GM23338 (cell line): Measurements from ENCODE around the gene PCNT. TPM values are rescaled to one million over a fixed set of nuclear protein-coding genes. Genes with fewer than 3 reads are reported as not detected.

Experiments used
- ATAC-seq: fragments of 200-7000 bp; cut with Tn5 transposase; 3 replicates; pipeline ENCODE4 v1.9.1; 2020
- DNase-seq: peaks from one replicate; pipeline ENCODE4 v3.0.0-alpha.2; 2015; ENCODE audit warnings: low spot score
- H2AFZ ChIP-seq: fragments of 200-600 bp; sonication (generic); 2 replicates; pipeline ENCODE4 v1.8.0; 2016; ENCODE audit warnings: antibody characterized with exemption, mild to moderate bottlenecking, moderate library complexity
- H3F3A ChIP-seq: fragments of 200-600 bp; sonication (generic); replicated peaks from 2 replicates; pipeline ENCODE4 v1.8.0; 2017; ENCODE audit warnings: antibody characterized with exemption, mixed run types, low read depth
- H3K27ac ChIP-seq: fragments of 200-600 bp; sonication (generic); 2 replicates; pipeline ENCODE4 v1.6.1; 2016; ENCODE audit warnings: low read depth
- H3K27me3 ChIP-seq: fragments of 200-600 bp; sonication (generic); 2 replicates; pipeline ENCODE4 v1.8.0; 2016; ENCODE audit warnings: mild to moderate bottlenecking, mixed run types, moderate library complexity; ENCODE audit not compliant: insufficient read depth
- H3K36me3 ChIP-seq: fragments of 200-600 bp; sonication (generic); 2 replicates; pipeline ENCODE4 v1.8.0; 2016; ENCODE audit warnings: mild to moderate bottlenecking; ENCODE audit not compliant: insufficient read depth
- H3K4me1 ChIP-seq: fragments of 200-600 bp; sonication (generic); 2 replicates; pipeline ENCODE4 v1.8.0; 2016; ENCODE audit warnings: mild to moderate bottlenecking, moderate library complexity; ENCODE audit not compliant: insufficient read depth
- H3K4me2 ChIP-seq: fragments of 200-600 bp; sonication (generic); 2 replicates; pipeline ENCODE4 v1.7.1; 2017; ENCODE audit warnings: mixed run types
- H3K4me3 ChIP-seq: fragments of 200-600 bp; sonication (generic); 2 replicates; pipeline ENCODE4 v1.6.1; 2016; ENCODE audit warnings: mixed run types
- H3K79me2 ChIP-seq: fragments of 200-600 bp; sonication (generic); replicated peaks from 2 replicates; pipeline ENCODE4 v1.8.0; 2017; ENCODE audit warnings: mild to moderate bottlenecking; ENCODE audit not compliant: insufficient read depth
- H3K9me2 ChIP-seq: fragments of 200-600 bp; sonication (generic); 2 replicates; pipeline ENCODE4 v1.8.0; 2017; ENCODE audit not compliant: insufficient read depth
- H4K20me1 ChIP-seq: fragments of 200-600 bp; sonication (generic); replicated peaks from 2 replicates; pipeline ENCODE4 v1.8.0; 2017; ENCODE audit warnings: mild to moderate bottlenecking; ENCODE audit not compliant: insufficient read depth
- H3K27ac Mint-ChIP-seq: 2 replicates; pipeline ENCODE4 v1.8.0; 2020; ENCODE audit warnings: inconsistent platforms, mild to moderate bottlenecking, moderate library complexity, mixed read lengths
- H3K27me3 Mint-ChIP-seq: 3 replicates; pipeline ENCODE4 v1.8.0; 2022; ENCODE audit warnings: low read depth, mild to moderate bottlenecking, moderate library complexity, mixed read lengths, inconsistent platforms; ENCODE audit not compliant: insufficient read depth, poor library complexity
- H3K36me3 Mint-ChIP-seq: 3 replicates; pipeline ENCODE4 v1.8.0; 2021; ENCODE audit warnings: low read depth, mild to moderate bottlenecking, inconsistent platforms, moderate library complexity, mixed read lengths
- H3K4me1 Mint-ChIP-seq: 3 replicates; pipeline ENCODE4 v1.8.0; 2020; ENCODE audit warnings: mild to moderate bottlenecking, inconsistent platforms, mixed read lengths
- H3K4me3 Mint-ChIP-seq: 3 replicates; pipeline ENCODE4 v1.8.0; 2021; ENCODE audit warnings: moderate library complexity, mild to moderate bottlenecking, inconsistent platforms, mixed read lengths
- H3K9me3 Mint-ChIP-seq: 3 replicates; pipeline ENCODE4 v1.8.0; 2020; ENCODE audit warnings: moderate library complexity, mild to moderate bottlenecking, inconsistent platforms, mixed read lengths
- CREB1 ChIP-seq: fragments of 250-450 bp; sonication (Bioruptor Pico); IDR thresholded peaks from 2 replicates; pipeline ENCODE4 v1.5.0; 2020; ENCODE audit warnings: low read depth, mild to moderate bottlenecking, moderate library complexity
- EZH2 ChIP-seq: fragments of 200-600 bp; sonication (generic); IDR thresholded peaks from one replicate; pipeline ENCODE4 v1.8.0; 2017; ENCODE audit warnings: antibody characterized with exemption, mild to moderate bottlenecking, low read depth; ENCODE audit not compliant: unreplicated experiment
- EZH2phosphoT487 ChIP-seq: fragments of 200-600 bp; sonication (generic); IDR thresholded peaks from one replicate; pipeline ENCODE4 v1.8.1; 2018; ENCODE audit warnings: antibody characterized with exemption; ENCODE audit not compliant: unreplicated experiment
- JUNB ChIP-seq: IDR thresholded peaks from one replicate; pipeline ENCODE4 v1.6.1; 2016; ENCODE audit warnings: antibody characterized with exemption; ENCODE audit not compliant: unreplicated experiment
- NANOG ChIP-seq: IDR thresholded peaks from 2 replicates; pipeline ENCODE4 v1.6.1; 2016; ENCODE audit warnings: antibody characterized with exemption, borderline replicate concordance
- POLR2AphosphoS5 ChIP-seq: IDR thresholded peaks from 2 replicates; pipeline ENCODE4 v1.6.1; 2016; ENCODE audit warnings: antibody characterized with exemption, low read depth
- STAT1 ChIP-seq: IDR thresholded peaks from one replicate; pipeline ENCODE4 v1.6.1; 2016; ENCODE audit warnings: antibody characterized with exemption; ENCODE audit not compliant: unreplicated experiment
- ZNF114 ChIP-seq: fragments of 250-450 bp; sonication (Bioruptor Pico); IDR thresholded peaks from 2 replicates; pipeline ENCODE4 v1.5.0; 2020; ENCODE audit warnings: mild to moderate bottlenecking, moderate library complexity
- ZNF331 ChIP-seq: fragments of 250-450 bp; sonication (Bioruptor Pico); IDR thresholded peaks from 2 replicates; pipeline ENCODE4 v1.5.0; 2020; ENCODE audit warnings: low read depth, mild to moderate bottlenecking, moderate library complexity
- polyA plus RNA-seq: library from polyadenylated mRNA; unstranded; fragments of >200 nt; fragmentation: Nextera tagmentation; extraction: Ambion mirVana; gene quantifications from 2 replicates; pipeline ENCODE4 v1.2.1, GENCODE V29; 2016
- total RNA-seq: library from RNA; depleted of rRNA; stranded (reverse); fragments of >200 nt; shearing (Covaris generic); gene quantifications from 2 replicates; pipeline ENCODE4 v1.2.3, GENCODE V29; 2014
- TF ChIP-seq, protein P1 (sequence below): IDR thresholded peaks from 2 replicates; pipeline ENCODE4 v1.6.1; 2016; ENCODE audit warnings: antibody characterized with exemption
- TF ChIP-seq, protein P2 (sequence below): IDR thresholded peaks from one replicate; pipeline ENCODE4 v1.6.1; 2018; ENCODE audit warnings: antibody characterized with exemption; ENCODE audit not compliant: unreplicated experiment
- TF ChIP-seq, protein P3 (sequence below), 2 experiments: fragments of 200-600 bp in 1 of 2; sonication (generic) in 1 of 2; conservative IDR thresholded peaks; 2 replicates each; pipeline versions ENCODE4 v1.5.1 to v1.6.1; 2016 to 2017; ENCODE audit warnings: antibody characterized with exemption in 2 of 2, low read depth in 2 of 2, mild to moderate bottlenecking in 2 of 2, moderate library complexity in 1 of 2
- TF ChIP-seq, protein P4 (sequence below): fragments of 250-450 bp; sonication (Bioruptor Pico); IDR thresholded peaks from 2 replicates; pipeline ENCODE4 v1.5.0; 2020; ENCODE audit warnings: mild to moderate bottlenecking, moderate library complexity

PCNT gene
- total and polyA plus RNA-seq, 2 experiments from 2014 or later: 39.6 to 46.1 TPM

DNA sequence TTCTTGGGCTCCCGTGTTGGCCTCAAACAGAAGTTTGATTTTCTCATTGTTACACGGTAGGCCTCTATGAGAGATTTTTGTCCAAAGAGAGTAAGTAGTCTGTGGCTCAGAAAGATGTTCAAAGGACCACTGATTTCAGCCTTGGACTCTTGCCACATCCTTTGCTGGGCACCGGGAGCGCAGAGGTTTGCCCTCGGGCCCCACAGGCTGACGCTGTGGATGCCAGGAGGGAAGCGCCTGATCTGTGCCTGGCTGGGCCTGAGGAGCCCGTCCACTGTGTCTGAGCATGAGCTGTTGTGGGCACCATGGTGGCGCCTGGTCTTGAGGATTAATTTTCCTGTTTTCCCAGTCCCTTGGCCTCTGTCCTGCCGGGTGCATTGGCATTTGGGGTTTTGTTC is 52.3 kb downstream of the PCNT start:
- Histone ChIP-seq H3K36me3 (no peaks in the 10 kb centered on the region), H3K27me3 (no peaks in the 10 kb centered on the region), H3K4me3 (no peak overlapping the region), H4K20me1 (peaks cover 7% of the 10 kb centered on the region), H3K79me2 (peaks cover 90% of the 10 kb centered on the region), H3K4me2 (no peak overlapping the region), H3K9me2 (no peaks in the 10 kb centered on the region), H3F3A (peaks cover 16% of the 10 kb centered on the region; the same call in 1 of the 2 replicates), H3K4me1 (peaks cover 9% of the 10 kb centered on the region; the same call in 1 of the 2 replicates), H3K27ac (no peak overlapping the region), H2AFZ (no peak overlapping the region)
- Mint-ChIP-seq H3K4me1 (peaks cover 15% of the 10 kb centered on the region), H3K4me3 (no peak overlapping the region), H3K27me3 (peaks cover 8% of the 10 kb centered on the region), H3K36me3 (peaks cover 20% of the 10 kb centered on the region), H3K27ac (peak overlapping the region; percentile 70; the same call in 1 of the 2 replicates), H3K9me3 (no peaks in the 10 kb centered on the region)
- DNase-seq (no peak), ATAC-seq (no peak)
- TF ChIP-seq, protein P1, sequence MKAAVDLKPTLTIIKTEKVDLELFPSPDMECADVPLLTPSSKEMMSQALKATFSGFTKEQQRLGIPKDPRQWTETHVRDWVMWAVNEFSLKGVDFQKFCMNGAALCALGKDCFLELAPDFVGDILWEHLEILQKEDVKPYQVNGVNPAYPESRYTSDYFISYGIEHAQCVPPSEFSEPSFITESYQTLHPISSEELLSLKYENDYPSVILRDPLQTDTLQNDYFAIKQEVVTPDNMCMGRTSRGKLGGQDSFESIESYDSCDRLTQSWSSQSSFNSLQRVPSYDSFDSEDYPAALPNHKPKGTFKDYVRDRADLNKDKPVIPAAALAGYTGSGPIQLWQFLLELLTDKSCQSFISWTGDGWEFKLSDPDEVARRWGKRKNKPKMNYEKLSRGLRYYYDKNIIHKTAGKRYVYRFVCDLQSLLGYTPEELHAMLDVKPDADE: no peak
- TF ChIP-seq EZH2phosphoT487: no peak
- TF ChIP-seq, protein P2, sequence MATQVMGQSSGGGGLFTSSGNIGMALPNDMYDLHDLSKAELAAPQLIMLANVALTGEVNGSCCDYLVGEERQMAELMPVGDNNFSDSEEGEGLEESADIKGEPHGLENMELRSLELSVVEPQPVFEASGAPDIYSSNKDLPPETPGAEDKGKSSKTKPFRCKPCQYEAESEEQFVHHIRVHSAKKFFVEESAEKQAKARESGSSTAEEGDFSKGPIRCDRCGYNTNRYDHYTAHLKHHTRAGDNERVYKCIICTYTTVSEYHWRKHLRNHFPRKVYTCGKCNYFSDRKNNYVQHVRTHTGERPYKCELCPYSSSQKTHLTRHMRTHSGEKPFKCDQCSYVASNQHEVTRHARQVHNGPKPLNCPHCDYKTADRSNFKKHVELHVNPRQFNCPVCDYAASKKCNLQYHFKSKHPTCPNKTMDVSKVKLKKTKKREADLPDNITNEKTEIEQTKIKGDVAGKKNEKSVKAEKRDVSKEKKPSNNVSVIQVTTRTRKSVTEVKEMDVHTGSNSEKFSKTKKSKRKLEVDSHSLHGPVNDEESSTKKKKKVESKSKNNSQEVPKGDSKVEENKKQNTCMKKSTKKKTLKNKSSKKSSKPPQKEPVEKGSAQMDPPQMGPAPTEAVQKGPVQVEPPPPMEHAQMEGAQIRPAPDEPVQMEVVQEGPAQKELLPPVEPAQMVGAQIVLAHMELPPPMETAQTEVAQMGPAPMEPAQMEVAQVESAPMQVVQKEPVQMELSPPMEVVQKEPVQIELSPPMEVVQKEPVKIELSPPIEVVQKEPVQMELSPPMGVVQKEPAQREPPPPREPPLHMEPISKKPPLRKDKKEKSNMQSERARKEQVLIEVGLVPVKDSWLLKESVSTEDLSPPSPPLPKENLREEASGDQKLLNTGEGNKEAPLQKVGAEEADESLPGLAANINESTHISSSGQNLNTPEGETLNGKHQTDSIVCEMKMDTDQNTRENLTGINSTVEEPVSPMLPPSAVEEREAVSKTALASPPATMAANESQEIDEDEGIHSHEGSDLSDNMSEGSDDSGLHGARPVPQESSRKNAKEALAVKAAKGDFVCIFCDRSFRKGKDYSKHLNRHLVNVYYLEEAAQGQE: no peak
- no peak for TF ChIP-seq ZNF114
- TF ChIP-seq, protein P3, sequence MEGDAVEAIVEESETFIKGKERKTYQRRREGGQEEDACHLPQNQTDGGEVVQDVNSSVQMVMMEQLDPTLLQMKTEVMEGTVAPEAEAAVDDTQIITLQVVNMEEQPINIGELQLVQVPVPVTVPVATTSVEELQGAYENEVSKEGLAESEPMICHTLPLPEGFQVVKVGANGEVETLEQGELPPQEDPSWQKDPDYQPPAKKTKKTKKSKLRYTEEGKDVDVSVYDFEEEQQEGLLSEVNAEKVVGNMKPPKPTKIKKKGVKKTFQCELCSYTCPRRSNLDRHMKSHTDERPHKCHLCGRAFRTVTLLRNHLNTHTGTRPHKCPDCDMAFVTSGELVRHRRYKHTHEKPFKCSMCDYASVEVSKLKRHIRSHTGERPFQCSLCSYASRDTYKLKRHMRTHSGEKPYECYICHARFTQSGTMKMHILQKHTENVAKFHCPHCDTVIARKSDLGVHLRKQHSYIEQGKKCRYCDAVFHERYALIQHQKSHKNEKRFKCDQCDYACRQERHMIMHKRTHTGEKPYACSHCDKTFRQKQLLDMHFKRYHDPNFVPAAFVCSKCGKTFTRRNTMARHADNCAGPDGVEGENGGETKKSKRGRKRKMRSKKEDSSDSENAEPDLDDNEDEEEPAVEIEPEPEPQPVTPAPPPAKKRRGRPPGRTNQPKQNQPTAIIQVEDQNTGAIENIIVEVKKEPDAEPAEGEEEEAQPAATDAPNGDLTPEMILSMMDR (conservative IDR thresholded peaks at IDR 0.05; ENCODE audit: low read depth in 2 of 2): no peak
- TF ChIP-seq JUNB: no peak
- no peak for TF ChIP-seq CREB1 (CRISPR knock-in tag)
- no peak for TF ChIP-seq EZH2
- no peak for TF ChIP-seq POLR2AphosphoS5
- no peak for TF ChIP-seq ZNF331
- no peak for TF ChIP-seq NANOG
- TF ChIP-seq STAT1: no peak
- TF ChIP-seq, protein P4, sequence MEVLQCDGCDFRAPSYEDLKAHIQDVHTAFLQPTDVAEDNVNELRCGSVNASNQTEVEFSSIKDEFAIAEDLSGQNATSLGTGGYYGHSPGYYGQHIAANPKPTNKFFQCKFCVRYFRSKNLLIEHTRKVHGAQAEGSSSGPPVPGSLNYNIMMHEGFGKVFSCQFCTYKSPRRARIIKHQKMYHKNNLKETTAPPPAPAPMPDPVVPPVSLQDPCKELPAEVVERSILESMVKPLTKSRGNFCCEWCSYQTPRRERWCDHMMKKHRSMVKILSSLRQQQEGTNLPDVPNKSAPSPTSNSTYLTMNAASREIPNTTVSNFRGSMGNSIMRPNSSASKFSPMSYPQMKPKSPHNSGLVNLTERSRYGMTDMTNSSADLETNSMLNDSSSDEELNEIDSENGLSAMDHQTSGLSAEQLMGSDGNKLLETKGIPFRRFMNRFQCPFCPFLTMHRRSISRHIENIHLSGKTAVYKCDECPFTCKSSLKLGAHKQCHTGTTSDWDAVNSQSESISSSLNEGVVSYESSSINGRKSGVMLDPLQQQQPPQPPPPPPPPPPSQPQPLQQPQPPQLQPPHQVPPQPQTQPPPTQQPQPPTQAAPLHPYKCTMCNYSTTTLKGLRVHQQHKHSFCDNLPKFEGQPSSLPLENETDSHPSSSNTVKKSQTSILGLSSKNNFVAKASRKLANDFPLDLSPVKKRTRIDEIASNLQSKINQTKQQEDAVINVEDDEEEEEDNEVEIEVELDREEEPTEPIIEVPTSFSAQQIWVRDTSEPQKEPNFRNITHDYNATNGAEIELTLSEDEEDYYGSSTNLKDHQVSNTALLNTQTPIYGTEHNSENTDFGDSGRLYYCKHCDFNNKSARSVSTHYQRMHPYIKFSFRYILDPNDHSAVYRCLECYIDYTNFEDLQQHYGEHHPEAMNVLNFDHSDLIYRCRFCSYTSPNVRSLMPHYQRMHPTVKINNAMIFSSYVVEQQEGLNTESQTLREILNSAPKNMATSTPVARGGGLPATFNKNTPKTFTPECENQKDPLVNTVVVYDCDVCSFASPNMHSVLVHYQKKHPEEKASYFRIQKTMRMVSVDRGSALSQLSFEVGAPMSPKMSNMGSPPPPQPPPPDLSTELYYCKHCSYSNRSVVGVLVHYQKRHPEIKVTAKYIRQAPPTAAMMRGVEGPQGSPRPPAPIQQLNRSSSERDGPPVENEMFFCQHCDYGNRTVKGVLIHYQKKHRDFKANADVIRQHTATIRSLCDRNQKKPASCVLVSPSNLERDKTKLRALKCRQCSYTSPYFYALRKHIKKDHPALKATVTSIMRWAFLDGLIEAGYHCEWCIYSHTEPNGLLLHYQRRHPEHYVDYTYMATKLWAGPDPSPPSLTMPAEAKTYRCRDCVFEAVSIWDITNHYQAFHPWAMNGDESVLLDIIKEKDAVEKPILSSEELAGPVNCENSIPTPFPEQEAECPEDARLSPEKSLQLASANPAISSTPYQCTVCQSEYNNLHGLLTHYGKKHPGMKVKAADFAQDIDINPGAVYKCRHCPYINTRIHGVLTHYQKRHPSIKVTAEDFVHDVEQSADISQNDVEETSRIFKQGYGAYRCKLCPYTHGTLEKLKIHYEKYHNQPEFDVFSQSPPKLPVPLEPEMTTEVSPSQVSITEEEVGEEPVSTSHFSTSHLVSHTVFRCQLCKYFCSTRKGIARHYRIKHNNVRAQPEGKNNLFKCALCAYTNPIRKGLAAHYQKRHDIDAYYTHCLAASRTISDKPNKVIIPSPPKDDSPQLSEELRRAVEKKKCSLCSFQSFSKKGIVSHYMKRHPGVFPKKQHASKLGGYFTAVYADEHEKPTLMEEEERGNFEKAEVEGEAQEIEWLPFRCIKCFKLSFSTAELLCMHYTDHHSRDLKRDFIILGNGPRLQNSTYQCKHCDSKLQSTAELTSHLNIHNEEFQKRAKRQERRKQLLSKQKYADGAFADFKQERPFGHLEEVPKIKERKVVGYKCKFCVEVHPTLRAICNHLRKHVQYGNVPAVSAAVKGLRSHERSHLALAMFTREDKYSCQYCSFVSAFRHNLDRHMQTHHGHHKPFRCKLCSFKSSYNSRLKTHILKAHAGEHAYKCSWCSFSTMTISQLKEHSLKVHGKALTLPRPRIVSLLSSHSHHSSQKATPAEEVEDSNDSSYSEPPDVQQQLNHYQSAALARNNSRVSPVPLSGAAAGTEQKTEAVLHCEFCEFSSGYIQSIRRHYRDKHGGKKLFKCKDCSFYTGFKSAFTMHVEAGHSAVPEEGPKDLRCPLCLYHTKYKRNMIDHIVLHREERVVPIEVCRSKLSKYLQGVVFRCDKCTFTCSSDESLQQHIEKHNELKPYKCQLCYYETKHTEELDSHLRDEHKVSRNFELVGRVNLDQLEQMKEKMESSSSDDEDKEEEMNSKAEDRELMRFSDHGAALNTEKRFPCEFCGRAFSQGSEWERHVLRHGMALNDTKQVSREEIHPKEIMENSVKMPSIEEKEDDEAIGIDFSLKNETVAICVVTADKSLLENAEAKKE (CRISPR knock-in tag): no peak
